LoVo (cell line): ENCODE results near the gene PLSCR3.

Source experiments
- DNase-seq: peaks from one replicate; pipeline ENCODE4 v3.0.0-alpha.2; 2016; ENCODE audit warnings: low spot score

PLSCR3 gene

GRCh38 chr17:7426203-7426863 is 32.0 kb upstream of the PLSCR3 start:
- no peak for DNase-seq

- DNase-seq, result no peak
Observed at GRCh38 chr17:7425756-7426155, 31.4 kb upstream of the PLSCR3 start.

GRCh38 chr17:7425316-7425715 is 31.0 kb upstream of the PLSCR3 start, which contains the start of gene SPEM2:
SPEM2 (plus strand) TSS chr17:7425616; CDS start chr17:7425689, 73 bp downstream.
- no peak for DNase-seq

GRCh38 chr17:7423679-7424078 is 29.4 kb upstream of the PLSCR3 start:
- no peak for DNase-seq

GRCh38 chr17:7421186-7421585 is 26.9 kb upstream of the PLSCR3 start:
- DNase-seq, result no peak

- DNase-seq, result no peak
Observed at GRCh38 chr17:7419819-7420610, 25.7 kb upstream of the PLSCR3 start, which contains the start of gene SPEM1. SPEM1 (plus strand) TSS chr17:7420324; CDS start chr17:7420385, 61 bp downstream.

GRCh38 chr17:7418472-7419152 is 24.3 kb upstream of the PLSCR3 start:
- DNase-seq, result no peak

GRCh38 chr17:7417056-7417655 is 22.8 kb upstream of the PLSCR3 start:
- no peak for DNase-seq

GRCh38 chr17:7416323-7416722 is 22.0 kb upstream of the PLSCR3 start:
- DNase-seq, result no peak

GRCh38 chr17:7415784-7416183 is 21.5 kb upstream of the PLSCR3 start:
- DNase-seq, result no peak

GRCh38 chr17:7414837-7415236 is 20.5 kb upstream of the PLSCR3 start:
- DNase-seq, result no peak

- DNase-seq, result no peak
Observed at GRCh38 chr17:7413346-7413985, 19.1 kb upstream of the PLSCR3 start.

- no peak for DNase-seq
Observed at GRCh38 chr17:7411427-7411750, 17.1 kb upstream of the PLSCR3 start.

GRCh38 chr17:7410634-7411426 is 16.5 kb upstream of the PLSCR3 start:
- DNase-seq, result no peak

GRCh38 chr17:7409716-7410115 is 15.4 kb upstream of the PLSCR3 start:
- no peak for DNase-seq

GRCh38 chr17:7408863-7409262 is 14.5 kb upstream of the PLSCR3 start:
- DNase-seq, result no peak

- DNase-seq, result no peak
Observed at GRCh38 chr17:7408252-7408727, 14.0 kb upstream of the PLSCR3 start.

GRCh38 chr17:7407485-7408251 is 13.3 kb upstream of the PLSCR3 start, which contains the start of gene NLGN2:
NLGN2 (plus strand) TSS chr17:7407845; CDS start chr17:7408256, 411 bp downstream.
- no peak for DNase-seq

GRCh38 chr17:7407082-7407481 is 12.8 kb upstream of the PLSCR3 start:
- no peak for DNase-seq

- no peak for DNase-seq
Observed at GRCh38 chr17:7406235-7406825, 12.0 kb upstream of the PLSCR3 start.
